ENCODE measurements around the gene TMEM25. TPM values are rescaled to one million over a fixed set of nuclear protein-coding genes. Genes with fewer than 3 reads are reported as not detected.

TMEM25 gene
- total RNA-seq, 2 donors from 2014 or later = 35.5 to 39.6 TPM

DNA sequence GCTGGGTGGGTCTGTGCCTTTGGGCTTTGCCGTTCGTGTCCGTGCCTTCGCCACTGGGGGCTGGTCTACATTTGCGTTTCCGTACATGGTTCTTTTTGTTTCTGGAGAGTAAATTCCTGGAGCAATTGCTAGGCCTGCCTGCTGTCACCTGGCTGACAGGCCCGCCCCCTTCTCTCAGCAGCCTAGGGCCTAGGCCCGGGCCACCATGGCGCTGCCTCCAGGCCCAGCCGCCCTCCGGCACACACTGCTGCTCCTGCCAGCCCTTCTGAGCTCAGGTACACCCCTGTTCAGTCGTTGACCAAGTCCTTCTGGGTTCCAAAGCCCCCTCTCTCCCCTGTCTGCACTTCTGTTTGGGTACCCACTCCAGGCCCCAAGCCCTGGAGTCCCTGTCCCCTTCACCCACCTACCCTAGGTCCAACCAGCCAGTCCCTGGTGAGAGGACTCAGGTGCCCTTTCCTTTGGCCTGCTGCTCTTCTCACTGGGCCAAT, 649 bp downstream of the TMEM25 start:
- Histone ChIP-seq H3K4me1 (peaks cover 35% of the 10 kb centered on the region), H3K36me3 (replicated peaks in 1 of 2; ENCODE audit: insufficient read depth in 1 of 2, low read depth in 2 of 2) (no peaks in the 10 kb centered on the region), H3K27me3 (no peaks in the 10 kb centered on the region), H3K4me3 (peak overlapping the region in 1 of 2 donors; percentile 91), H3K27ac (peak overlapping the region in 2 of 4 donors; percentile 1 to 80), H3K9me3 (no peaks in the 10 kb centered on the region)
- no peak for DNase-seq
- no peak for ATAC-seq
- no peak for TF ChIP-seq POLR2A (IDR thresholded peaks at IDR 0.05)
- TF ChIP-seq, protein P1, sequence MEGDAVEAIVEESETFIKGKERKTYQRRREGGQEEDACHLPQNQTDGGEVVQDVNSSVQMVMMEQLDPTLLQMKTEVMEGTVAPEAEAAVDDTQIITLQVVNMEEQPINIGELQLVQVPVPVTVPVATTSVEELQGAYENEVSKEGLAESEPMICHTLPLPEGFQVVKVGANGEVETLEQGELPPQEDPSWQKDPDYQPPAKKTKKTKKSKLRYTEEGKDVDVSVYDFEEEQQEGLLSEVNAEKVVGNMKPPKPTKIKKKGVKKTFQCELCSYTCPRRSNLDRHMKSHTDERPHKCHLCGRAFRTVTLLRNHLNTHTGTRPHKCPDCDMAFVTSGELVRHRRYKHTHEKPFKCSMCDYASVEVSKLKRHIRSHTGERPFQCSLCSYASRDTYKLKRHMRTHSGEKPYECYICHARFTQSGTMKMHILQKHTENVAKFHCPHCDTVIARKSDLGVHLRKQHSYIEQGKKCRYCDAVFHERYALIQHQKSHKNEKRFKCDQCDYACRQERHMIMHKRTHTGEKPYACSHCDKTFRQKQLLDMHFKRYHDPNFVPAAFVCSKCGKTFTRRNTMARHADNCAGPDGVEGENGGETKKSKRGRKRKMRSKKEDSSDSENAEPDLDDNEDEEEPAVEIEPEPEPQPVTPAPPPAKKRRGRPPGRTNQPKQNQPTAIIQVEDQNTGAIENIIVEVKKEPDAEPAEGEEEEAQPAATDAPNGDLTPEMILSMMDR (IDR thresholded peaks at IDR 0.05) = no peak
- 4 to 9% methylated on average over 12 of the region's 12 CpGs for WGBS, 2 donors
- intact Hi-C loops (cut with DNase I) = no loop called here

DNA sequence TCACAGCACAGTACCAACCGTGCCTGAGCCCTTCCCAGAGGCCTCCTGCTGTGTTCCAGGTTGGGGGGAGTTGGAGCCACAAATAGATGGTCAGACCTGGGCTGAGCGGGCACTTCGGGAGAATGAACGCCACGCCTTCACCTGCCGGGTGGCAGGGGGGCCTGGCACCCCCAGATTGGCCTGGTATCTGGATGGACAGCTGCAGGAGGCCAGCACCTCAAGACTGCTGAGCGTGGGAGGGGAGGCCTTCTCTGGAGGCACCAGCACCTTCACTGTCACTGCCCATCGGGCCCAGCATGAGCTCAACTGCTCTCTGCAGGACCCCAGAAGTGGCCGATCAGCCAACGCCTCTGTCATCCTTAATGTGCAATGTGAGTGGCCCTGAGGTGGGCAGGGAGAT, 1.1 kb downstream of the TMEM25 start:
- Histone ChIP-seq H3K4me3 (no peak overlapping the region), H3K27me3 (no peaks in the 10 kb centered on the region), H3K9me3 (no peaks in the 10 kb centered on the region), H3K4me1 (peaks cover 31% of the 10 kb centered on the region), H3K27ac (peak overlapping the region in 1 of 4 donors; percentile 1), H3K36me3 (replicated peaks in 1 of 2; ENCODE audit: insufficient read depth in 1 of 2, low read depth in 2 of 2) (no peaks in the 10 kb centered on the region)
- 61 to 64% methylated on average over 7 to 10 of the region's 10 CpGs for WGBS, 2 donors
- ATAC-seq (no peak), DNase-seq (no peak)
- no peak for TF ChIP-seq POLR2A (IDR thresholded peaks at IDR 0.05)
- TF ChIP-seq, protein P1 (IDR thresholded peaks at IDR 0.05) = no peak
- intact Hi-C loops (cut with DNase I) = no loop called here

DNA sequence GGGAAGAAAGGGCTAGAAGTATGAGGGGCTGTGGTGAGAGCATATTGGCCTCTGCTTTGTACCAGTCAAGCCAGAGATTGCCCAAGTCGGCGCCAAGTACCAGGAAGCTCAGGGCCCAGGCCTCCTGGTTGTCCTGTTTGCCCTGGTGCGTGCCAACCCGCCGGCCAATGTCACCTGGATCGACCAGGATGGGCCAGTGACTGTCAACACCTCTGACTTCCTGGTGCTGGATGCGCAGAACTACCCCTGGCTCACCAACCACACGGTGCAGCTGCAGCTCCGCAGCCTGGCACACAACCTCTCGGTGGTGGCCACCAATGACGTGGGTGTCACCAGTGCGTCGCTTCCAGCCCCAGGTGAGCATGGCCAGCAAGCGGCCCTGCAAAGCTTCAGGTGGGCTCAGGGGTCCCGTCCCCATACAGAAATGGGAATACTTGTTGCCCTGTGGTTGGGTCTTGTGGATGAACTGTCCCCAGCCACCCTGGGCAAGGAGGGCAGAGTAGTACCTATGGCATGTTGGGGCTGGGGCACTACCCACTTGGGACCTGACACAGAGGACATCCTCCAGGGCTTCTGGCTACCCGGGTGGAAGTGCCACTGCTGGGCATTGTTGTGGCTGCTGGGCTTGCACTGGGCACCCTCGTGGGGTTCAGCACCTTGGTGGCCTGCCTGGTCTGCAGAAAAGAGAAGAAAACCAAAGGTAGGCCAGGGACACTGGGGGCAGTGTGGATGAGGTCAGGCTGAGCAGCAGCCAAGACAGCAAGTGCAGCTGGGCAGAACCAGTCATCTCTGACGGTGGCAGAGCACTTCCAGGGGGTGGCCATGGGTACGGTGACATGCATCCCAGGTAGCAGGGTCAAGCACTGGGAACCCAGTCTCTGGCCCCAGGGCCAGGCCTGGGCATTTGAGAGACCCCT, 2.1 kb downstream of the TMEM25 start:
- no peaks in the 10 kb centered on the region for H3K36me3 ChIP-seq (replicated peaks in 1 of 2; ENCODE audit: insufficient read depth in 1 of 2, low read depth in 2 of 2)
- H3K27ac ChIP-seq = no peak overlapping the region
- no peak overlapping the region for H3K4me3 ChIP-seq
- 87 to 89% methylated on average over 9 to 19 of the region's 19 CpGs for WGBS, 2 donors
- ATAC-seq = no peak
- H3K4me1 ChIP-seq = peaks cover 28% of the 10 kb centered on the region
- H3K27me3 ChIP-seq = no peaks in the 10 kb centered on the region
- H3K9me3 ChIP-seq = no peaks in the 10 kb centered on the region
- no peak for TF ChIP-seq POLR2A (IDR thresholded peaks at IDR 0.05)
- TF ChIP-seq, protein P1 (IDR thresholded peaks at IDR 0.05) = no peak
- intact Hi-C loops (cut with DNase I) = no loop called here
- DNase-seq = no peak

DNA sequence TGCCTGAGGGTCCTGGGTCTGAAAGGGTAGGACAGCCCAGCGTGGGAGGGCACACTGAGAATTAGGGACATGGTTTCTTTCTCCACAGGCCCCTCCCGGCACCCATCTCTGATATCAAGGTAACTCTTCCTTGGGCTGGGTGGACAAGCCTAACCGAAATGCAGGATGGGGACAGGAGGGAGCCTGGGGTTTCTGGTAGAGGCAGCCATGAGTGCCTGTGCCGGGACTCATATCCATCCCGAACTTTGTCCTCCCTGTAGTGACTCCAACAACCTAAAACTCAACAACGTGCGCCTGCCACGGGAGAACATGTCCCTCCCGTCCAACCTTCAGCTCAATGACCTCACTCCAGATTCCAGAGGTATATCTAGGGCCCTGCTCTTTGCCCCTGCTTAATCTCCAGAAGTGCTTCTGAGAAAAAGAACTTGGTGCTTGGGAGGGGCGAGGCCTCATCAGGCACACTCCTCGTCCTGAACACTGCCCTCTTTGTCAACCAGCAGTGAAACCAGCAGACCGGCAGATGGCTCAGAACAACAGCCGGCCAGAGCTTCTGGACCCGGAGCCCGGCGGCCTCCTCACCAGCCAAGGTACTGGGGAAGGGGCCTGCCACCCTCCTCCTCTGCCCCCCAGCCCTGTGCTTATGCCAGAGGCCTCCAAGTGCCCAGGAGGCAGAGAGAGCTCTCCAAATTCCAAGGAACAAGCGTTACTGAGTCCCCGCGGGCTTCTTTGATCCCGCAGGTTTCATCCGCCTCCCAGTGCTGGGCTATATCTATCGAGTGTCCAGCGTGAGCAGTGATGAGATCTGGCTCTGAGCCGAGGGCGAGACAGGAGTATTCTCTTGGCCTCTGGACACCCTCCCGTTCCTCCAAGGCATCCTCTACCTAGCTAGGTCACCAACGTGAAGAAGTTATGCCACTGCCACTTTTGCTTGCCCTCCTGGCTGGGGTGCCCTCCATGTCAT, 3.1 kb downstream of the TMEM25 start:
- 74 to 77% methylated on average over 16 to 25 of the region's 27 CpGs for WGBS, 2 donors
- ATAC-seq (no peak), DNase-seq (no peak)
- H3K27me3 ChIP-seq = no peaks in the 10 kb centered on the region
- peaks cover 19% of the 10 kb centered on the region for H3K4me1 ChIP-seq
- intact Hi-C loops (cut with DNase I) = no loop called here
- H3K36me3 ChIP-seq (replicated peaks in 1 of 2; ENCODE audit: insufficient read depth in 1 of 2, low read depth in 2 of 2) = no peaks in the 10 kb centered on the region
- no peaks in the 10 kb centered on the region for H3K9me3 ChIP-seq
- no peak overlapping the region for H3K4me3 ChIP-seq
- no peak for TF ChIP-seq POLR2A (IDR thresholded peaks at IDR 0.05)
- TF ChIP-seq, protein P1 (IDR thresholded peaks at IDR 0.05) = no peak
- H3K27ac ChIP-seq = no peak overlapping the region
